Endothelial cell (in vitro differentiated cells): ENCODE data around the gene IFNL4. TPM values are rescaled to one million over a fixed set of nuclear protein-coding genes. Genes with fewer than 3 reads are reported as not detected.

Experiments
- DNase-seq: peaks from one replicate; pipeline ENCODE4 v3.0.0; 2021; ENCODE audit warnings: low spot score
- H3K27ac Mint-ChIP-seq: one replicate; pipeline ENCODE4 v1.8.0; 2021; ENCODE audit warnings: mixed read lengths, inconsistent platforms; ENCODE audit not compliant: unreplicated experiment
- H3K27me3 Mint-ChIP-seq: one replicate; pipeline ENCODE4 v1.8.0; 2021; ENCODE audit warnings: mild to moderate bottlenecking, moderate library complexity, mixed read lengths, inconsistent platforms; ENCODE audit not compliant: unreplicated experiment
- H3K36me3 Mint-ChIP-seq: one replicate; pipeline ENCODE4 v1.8.0; 2021; ENCODE audit warnings: mild to moderate bottlenecking, low read depth, mixed read lengths, inconsistent platforms; ENCODE audit not compliant: unreplicated experiment
- H3K4me1 Mint-ChIP-seq: one replicate; pipeline ENCODE4 v1.8.0; 2021; ENCODE audit warnings: mild to moderate bottlenecking, mixed read lengths, inconsistent platforms; ENCODE audit not compliant: unreplicated experiment
- H3K4me3 Mint-ChIP-seq: one replicate; pipeline ENCODE4 v1.8.0; 2021; ENCODE audit warnings: mild to moderate bottlenecking, mixed read lengths, inconsistent platforms; ENCODE audit not compliant: unreplicated experiment
- H3K9me3 Mint-ChIP-seq: one replicate; pipeline ENCODE4 v1.8.0; 2021; ENCODE audit warnings: mixed read lengths, inconsistent platforms; ENCODE audit not compliant: unreplicated experiment
- CTCF ChIP-seq: fragments of 200-600 bp; sonication (generic); IDR thresholded peaks from one replicate; pipeline ENCODE4 v1.5.0; 2021; ENCODE audit warnings: antibody characterized with exemption; ENCODE audit not compliant: unreplicated experiment
- total RNA-seq: library from RNA; stranded (reverse); fragmentation: NEBNext Ultra II Directional; extraction: Animal tissue kit (Norgen Biotek cat#: 25700); gene quantifications from one replicate; pipeline ENCODE4 v1.2.1, GENCODE V29; 2021; ENCODE audit not compliant: unreplicated experiment

Gene IFNL4
- total RNA-seq, 1 donor from 2014 or later, result not detected

GRCh38 chr19:39209196-39209595 is 39.5 kb downstream of the IFNL4 start:
- Mint-ChIP-seq H3K4me3 (no peak overlapping the region), H3K27me3 (peaks cover 5% of the 10 kb centered on the region), H3K9me3 (no peaks in the 10 kb centered on the region), H3K27ac (no peak overlapping the region), H3K4me1 (peaks cover 3% of the 10 kb centered on the region), H3K36me3 (no peaks in the 10 kb centered on the region)
- DNase-seq, result no peak
- TF ChIP-seq CTCF, result no peak

GRCh38 chr19:39208175-39208795 is 40.4 kb downstream of the IFNL4 start:
- Mint-ChIP-seq H3K36me3 (no peaks in the 10 kb centered on the region), H3K9me3 (no peaks in the 10 kb centered on the region), H3K4me3 (no peak overlapping the region), H3K27me3 (peaks cover 5% of the 10 kb centered on the region), H3K27ac (no peak overlapping the region), H3K4me1 (peaks cover 3% of the 10 kb centered on the region)
- no peak for DNase-seq
- TF ChIP-seq CTCF, result no peak

GRCh38 chr19:39207293-39207836 is 41.3 kb downstream of the IFNL4 start:
- peaks cover 3% of the 10 kb centered on the region for H3K4me1 Mint-ChIP-seq
- peaks cover 10% of the 10 kb centered on the region for H3K27me3 Mint-ChIP-seq
- H3K36me3 Mint-ChIP-seq, result no peaks in the 10 kb centered on the region
- no peak for TF ChIP-seq CTCF
- no peak overlapping the region for H3K4me3 Mint-ChIP-seq
- no peaks in the 10 kb centered on the region for H3K9me3 Mint-ChIP-seq
- DNase-seq, result no peak
- H3K27ac Mint-ChIP-seq, result no peak overlapping the region

- H3K36me3 Mint-ChIP-seq, result no peaks in the 10 kb centered on the region
- peaks cover 3% of the 10 kb centered on the region for H3K4me1 Mint-ChIP-seq
- H3K4me3 Mint-ChIP-seq, result no peak overlapping the region
- no peak for TF ChIP-seq CTCF
- H3K27me3 Mint-ChIP-seq, result peaks cover 13% of the 10 kb centered on the region
- no peak overlapping the region for H3K27ac Mint-ChIP-seq
- no peak for DNase-seq
- H3K9me3 Mint-ChIP-seq, result no peaks in the 10 kb centered on the region
Observed at GRCh38 chr19:39206122-39206521, 42.5 kb downstream of the IFNL4 start.

GRCh38 chr19:39205449-39205764 is 43.2 kb downstream of the IFNL4 start:
- H3K36me3 Mint-ChIP-seq, result no peaks in the 10 kb centered on the region
- H3K9me3 Mint-ChIP-seq, result no peaks in the 10 kb centered on the region
- H3K27me3 Mint-ChIP-seq, result peaks cover 19% of the 10 kb centered on the region
- no peak overlapping the region for H3K27ac Mint-ChIP-seq
- no peak for TF ChIP-seq CTCF
- H3K4me3 Mint-ChIP-seq, result no peak overlapping the region
- peaks cover 3% of the 10 kb centered on the region for H3K4me1 Mint-ChIP-seq
- DNase-seq, result no peak
